Panc1 (cell line): ENCODE data around the gene ATXN7L2. TPM values are rescaled to one million over a fixed set of nuclear protein-coding genes. Genes with fewer than 3 reads are reported as not detected.

Source experiments
- ATAC-seq: fragments of 200-7000 bp; cut with Tn5 transposase; 2 replicates; pipeline ENCODE4 v1.9.1; 2020; ENCODE audit warnings: mild to moderate bottlenecking, moderate library complexity
- BruUV-seq: library from RNA; stranded (reverse); fragments of 400-500 nt; replicated peaks from 2 replicates; lab custom pipeline; 2021; lab: Mats Ljungman, UMichigan
- CTCF ChIA-PET: fragments of 300-600 bp; sonication (Branson Sonifier 250); formaldehyde crosslinking; loops from one replicate; lab custom pipeline; 2022; ENCODE audit warnings: antibody characterized with exemption; lab: Charles Lee
- POLR2A ChIA-PET: fragments of 300-600 bp; sonication (Branson Sonifier 250); formaldehyde crosslinking; loops from one replicate; lab custom pipeline; 2022; ENCODE audit warnings: antibody characterized with exemption; lab: Charles Lee
- DNase-seq: peaks from one replicate; pipeline ENCODE4 v3.0.0-alpha.2; 2010; ENCODE audit warnings: low read depth, low spot score
- H3K27ac ChIP-seq: 2 replicates; pipeline ENCODE4 v1.5.1; 2011; ENCODE audit warnings: mild to moderate bottlenecking, low read length, inconsistent platforms
- H3K27me3 ChIP-seq: fragments of 200-500 bp; sonication (Bioruptor generic); 2 replicates; pipeline ENCODE4 v1.6.0; 2014; ENCODE audit warnings: low read length, inconsistent platforms; ENCODE audit not compliant: control insufficient read depth, insufficient read depth
- H3K36me3 ChIP-seq: fragments of 200-500 bp; sonication (Bioruptor generic); 2 replicates; pipeline ENCODE4 v1.5.1; 2014; ENCODE audit warnings: inconsistent platforms, mild to moderate bottlenecking, low read length, moderate library complexity; ENCODE audit not compliant: control insufficient read depth, insufficient read depth
- H3K4me1 ChIP-seq: 2 replicates; pipeline ENCODE4 v1.5.1; 2011; ENCODE audit warnings: inconsistent platforms, mild to moderate bottlenecking, low read length, moderate library complexity; ENCODE audit not compliant: control insufficient read depth, insufficient read depth
- H3K4me3 ChIP-seq, 2 experiments: 2 replicates each; pipeline ENCODE4 v1.5.1; 2011 to 2012; ENCODE audit warnings: low read depth in 2 of 2, low read length in 2 of 2, mild to moderate bottlenecking in 2 of 2, inconsistent platforms in 1 of 2, moderate library complexity in 1 of 2
- H3K9me3 ChIP-seq: fragments of 200-500 bp; sonication (Bioruptor generic); 2 replicates; pipeline ENCODE4 v1.5.1; 2014; ENCODE audit warnings: low read depth, mild to moderate bottlenecking, inconsistent platforms, low read length, moderate library complexity; ENCODE audit not compliant: control insufficient read depth, insufficient read depth
- CTCF ChIP-seq: fragments of 450-650 bp; IDR thresholded peaks from 2 replicates; pipeline ENCODE4 v1.5.1; 2017; ENCODE audit warnings: mild to moderate bottlenecking
- POLR2AphosphoS5 ChIP-seq: IDR thresholded peaks from 2 replicates; pipeline ENCODE4 v1.6.1; 2012; ENCODE audit warnings: mild to moderate bottlenecking, low read depth, low read length, moderate library complexity
- REST ChIP-seq, 2 experiments: IDR thresholded peaks; 2 replicates each; pipeline ENCODE4 v1.6.1; 2011 to 2012; ENCODE audit warnings: low read depth in 2 of 2, control low read depth in 1 of 2, low read length in 1 of 2, mild to moderate bottlenecking in 1 of 2, moderate library complexity in 1 of 2; ENCODE audit not compliant: insufficient read depth in 1 of 2
- SIN3A ChIP-seq: IDR thresholded peaks from 2 replicates; pipeline ENCODE4 v1.6.1; 2012; ENCODE audit warnings: low read depth, mild to moderate bottlenecking, low read length, moderate library complexity, borderline replicate concordance; ENCODE audit not compliant: insufficient read depth
- TCF7L2 ChIP-seq: IDR thresholded peaks from 2 replicates; pipeline ENCODE4 v1.6.1; 2011; ENCODE audit warnings: mild to moderate bottlenecking, low read depth, low read length, inconsistent platforms
- in situ Hi-C: cut with HindIII; loops from 2 replicates; pipeline ENCODE4 v1.10.0; 2016; ENCODE audit warnings: low sequenced_read_pairs, low pct_unique_long_range_greater_than_20kb
- intact Hi-C: fragments of 100-400 bp; cut with micrococcal nuclease; formaldehyde crosslinking; loops from one replicate; pipeline ENCODE4 v1.10.0; 2022; ENCODE audit not compliant: unreplicated experiment
- total RNA-seq: library from RNA; stranded (reverse); gene quantifications from one replicate; pipeline ENCODE4 v1.2.1, GENCODE V29; 2021; ENCODE audit not compliant: unreplicated experiment

The ATXN7L2 gene
- total RNA-seq, 1 experiment from 2014 or later = 4.9 TPM

GRCh38 chr1:109490029-109490933, 6.6 kb downstream of the ATXN7L2 start:
- no peak for TF ChIP-seq SIN3A
- TF ChIP-seq REST (IDR thresholded peaks at IDR 0.05; ENCODE audit: insufficient read depth in 1 of 2, low read depth in 2 of 2, low read length in 1 of 2) = no peak
- TF ChIP-seq TCF7L2 = no peak
- no peak for TF ChIP-seq POLR2AphosphoS5
- TF ChIP-seq CTCF = peak; percentile 85
- DNase-seq (no peak), ATAC-seq (0 out of 2 replicates have a peak, but pooled peaks have one; percentile 41)
- Histone ChIP-seq H3K9me3 (no peaks in the 10 kb centered on the region), H3K4me3 (no peak overlapping the region), H3K27ac (no peak overlapping the region), H3K27me3 (no peaks in the 10 kb centered on the region), H3K4me1 (peaks cover 6% of the 10 kb centered on the region; the same call in 1 of the 2 replicates), H3K36me3 (no peaks in the 10 kb centered on the region; the same call in 1 of the 2 replicates)
- intact Hi-C loops (no loop called here), in situ Hi-C loops (no loop called here)
- ChIA-PET POLR2A (no interaction called here), CTCF (interaction anchor here (0.6 to 2.5 kb wide), 3 partner anchors 19 to 458 kb away, joined by 3 to 21 read pairs (median 3); partner anchors contain the start of gene AMIGO1)
- no TSS peak for BruUV-seq

- Histone ChIP-seq H3K36me3 (no peaks in the 10 kb centered on the region; the same call in 1 of the 2 replicates), H3K9me3 (no peaks in the 10 kb centered on the region), H3K27me3 (no peaks in the 10 kb centered on the region), H3K4me1 (peaks cover 6% of the 10 kb centered on the region; the same call in 1 of the 2 replicates), H3K27ac (no peak overlapping the region), H3K4me3 (no peak overlapping the region)
- no peak for TF ChIP-seq REST (IDR thresholded peaks at IDR 0.05; ENCODE audit: insufficient read depth in 1 of 2, low read depth in 2 of 2, low read length in 1 of 2)
- TF ChIP-seq TCF7L2 = no peak
- TF ChIP-seq SIN3A = no peak
- TF ChIP-seq CTCF = peak; percentile 59
- TF ChIP-seq POLR2AphosphoS5 = no peak
- ATAC-seq = no peak
- CTCF ChIA-PET = interaction anchor here (1.1 to 2.5 kb wide), 2 partner anchors 19 to 42 kb away, joined by 3 to 21 read pairs; partner anchors contain the start of gene AMIGO1
- in situ Hi-C loops (no loop called here), intact Hi-C loops (no loop called here)
- POLR2A ChIA-PET = no interaction called here
- no peak for DNase-seq
- no TSS peak for BruUV-seq
Measured at GRCh38 chr1:109490934-109491302, 7.2 kb downstream of the ATXN7L2 start.
